Measurements from ENCODE around the gene OR8B12. TPM values are rescaled to one million over a fixed set of nuclear protein-coding genes. Genes with fewer than 3 reads are reported as not detected.

The OR8B12 gene
- total and polyA plus RNA-seq, 2 of the 4 experiments (the other 2 are of a cell fraction), result not detected

- no peak overlapping the region for H4K91ac ChIP-seq (ENCODE audit: insufficient read depth, low read depth, low read length)
- DNase-seq, result no peak
- H3K36me3 ChIP-seq (ENCODE audit: control insufficient read depth, insufficient read depth, low read length), result no peaks in the 10 kb centered on the region
- H3K4me1 ChIP-seq (ENCODE audit: control insufficient read depth, insufficient read depth, low read length), result no peaks in the 10 kb centered on the region
- no peak overlapping the region for H3K56ac ChIP-seq (ENCODE audit: extremely low read depth, insufficient read depth, low read length)
- H2BK20ac ChIP-seq (ENCODE audit: low read depth, low read length), result no peak overlapping the region
- in situ Hi-C loops (cut with MboI; ENCODE audit: low sequenced_read_pairs) (no loop called here), dilution Hi-C loops (cut with HindIII; ENCODE audit: low sequenced_read_pairs, unreplicated experiment) (no loop called here), intact Hi-C loops (cut with micrococcal nuclease) (no loop called here)
- no peak overlapping the region for H2AFZ ChIP-seq (replicated peaks; ENCODE audit: low read length, poor library complexity)
- H2AK5ac ChIP-seq (ENCODE audit: low read depth, low read length), result no peak overlapping the region
- H3K4me3 ChIP-seq (ENCODE audit: insufficient read depth, low read depth, low read length), result no peak overlapping the region
- WGBS, 2 experiments (ENCODE audit: extremely low coverage in 2 of 2, insufficient read length in 1 of 2), result no CpG with 5 or more reads among the region's 2 CpGs
- no peak for ATAC-seq (ENCODE audit: low read depth)
- H4K8ac ChIP-seq (ENCODE audit: low read depth in 2 of 2, low read length in 2 of 2), result no peak overlapping the region
- no peak overlapping the region for H2BK120ac ChIP-seq (ENCODE audit: low read depth, low read length)
- ChIA-PET CTCF (no interaction called here), POLR2A (ENCODE audit: unreplicated experiment) (no interaction called here)
- no peak overlapping the region for H3K4me2 ChIP-seq (ENCODE audit: low read depth, low read length)
- no peaks in the 10 kb centered on the region for H4K20me1 ChIP-seq (ENCODE audit: insufficient read depth, low read length)
- BruUV-seq (replicated peaks), result no TSS peak
- no peak overlapping the region for H3K27ac ChIP-seq (ENCODE audit: insufficient read depth, low read length)
- peaks cover 20% of the 10 kb centered on the region for H3K27me3 ChIP-seq (ENCODE audit: control insufficient read depth, insufficient read depth, low read length)
- H3K79me1 ChIP-seq (ENCODE audit: low read depth in 1 of 2, low read length in 2 of 2), result no peaks in the 10 kb centered on the region
- no peaks in the 10 kb centered on the region for H3K9me1 ChIP-seq (ENCODE audit: insufficient read depth, low read length)
- no peak overlapping the region for H2AK9ac ChIP-seq (replicated peaks; ENCODE audit: low read depth, low read length, poor library complexity)
- no peak overlapping the region for H2BK15ac ChIP-seq (ENCODE audit: low read depth, low read length)
- no peak overlapping the region for H3K23ac ChIP-seq (ENCODE audit: low read depth, low read length)
- H3K9me3 ChIP-seq (ENCODE audit: control insufficient read depth, insufficient read depth, low read length), result no peaks in the 10 kb centered on the region
- TF ChIP-seq CTCF (conservative IDR thresholded peaks at IDR 0.05; ENCODE audit: low read depth, low read length), result no peak
- TF ChIP-seq MXI1 (IDR thresholded peaks at IDR 0.05; ENCODE audit: borderline replicate concordance, low read depth, low read length), result no peak
- no peak for TF ChIP-seq MAFK (IDR thresholded peaks at IDR 0.05; ENCODE audit: low read depth, low read length)
- TF ChIP-seq MAZ (IDR thresholded peaks at IDR 0.05; ENCODE audit: borderline replicate concordance, low read depth, low read length), result no peak
- no peak for TF ChIP-seq RCOR1 (IDR thresholded peaks at IDR 0.05; ENCODE audit: insufficient replicate concordance, low read length)
- H2BK5ac ChIP-seq (ENCODE audit: low read depth, low read length, poor library complexity, severe bottlenecking), result no peak overlapping the region
- H3K9ac ChIP-seq (ENCODE audit: low read depth, low read length), result no peak overlapping the region
- no peak overlapping the region for H4K5ac ChIP-seq (ENCODE audit: low read depth, low read length)
- no peak overlapping the region for H3K4ac ChIP-seq (ENCODE audit: low read depth, low read length)
- H3K14ac ChIP-seq (replicated peaks; ENCODE audit: low read depth, low read length), result no peak overlapping the region
- no peak overlapping the region for H3K18ac ChIP-seq (ENCODE audit: low read depth, low read length)
These were observed 23.5 kb downstream of the OR8B12 start for GRCh38 chr11:124519850-124520549.
